ENCODE data around the gene HRCT1. TPM values are rescaled to one million over a fixed set of nuclear protein-coding genes. Genes with fewer than 3 reads are reported as not detected.

The HRCT1 gene
- total and polyA plus RNA-seq, 2 experiments from 2014 or later: not detected

GRCh38 chr9:35942286-35942685 is 36.3 kb downstream of the HRCT1 start:
- H3K27me3 ChIP-seq: peaks cover 49% of the 10 kb centered on the region
- H3K27ac ChIP-seq: no peak overlapping the region
- H3K36me3 ChIP-seq: no peaks in the 10 kb centered on the region
- no peak overlapping the region for H3K4me3 ChIP-seq
- H3K9me3 ChIP-seq (ENCODE audit: low read depth): no peaks in the 10 kb centered on the region
- no peak for TF ChIP-seq CTCF (IDR thresholded peaks at IDR 0.05; ENCODE audit: low read depth, low read length)
- H3K4me1 ChIP-seq (ENCODE audit: low read depth): no peaks in the 10 kb centered on the region
- no peak for DNase-seq (ENCODE audit: low read depth in 1 of 2, low spot score in 1 of 2)

- Histone ChIP-seq H3K4me1 (ENCODE audit: low read depth) (no peaks in the 10 kb centered on the region), H3K27me3 (peaks cover 49% of the 10 kb centered on the region), H3K9me3 (ENCODE audit: low read depth) (no peaks in the 10 kb centered on the region), H3K27ac (no peak overlapping the region), H3K36me3 (no peaks in the 10 kb centered on the region), H3K4me3 (no peak overlapping the region)
- TF ChIP-seq CTCF (IDR thresholded peaks at IDR 0.05; ENCODE audit: low read depth, low read length): no peak
- DNase-seq (ENCODE audit: low read depth in 1 of 2, low spot score in 1 of 2): no peak
Observed at GRCh38 chr9:35944173-35944572, 38.2 kb downstream of the HRCT1 start.

- H3K4me1 ChIP-seq (ENCODE audit: low read depth): no peaks in the 10 kb centered on the region
- H3K4me3 ChIP-seq: no peak overlapping the region
- DNase-seq (ENCODE audit: low read depth in 1 of 2, low spot score in 1 of 2): no peak
- no peak for TF ChIP-seq CTCF (IDR thresholded peaks at IDR 0.05; ENCODE audit: low read depth, low read length)
- H3K27me3 ChIP-seq: peaks cover 48% of the 10 kb centered on the region
- H3K36me3 ChIP-seq: no peaks in the 10 kb centered on the region
- H3K27ac ChIP-seq: no peak overlapping the region
- no peaks in the 10 kb centered on the region for H3K9me3 ChIP-seq (ENCODE audit: low read depth)
Observed at GRCh38 chr9:35944841-35945240, 38.8 kb downstream of the HRCT1 start.

GRCh38 chr9:35945341-35946018 is 39.5 kb downstream of the HRCT1 start:
- Histone ChIP-seq H3K4me1 (ENCODE audit: low read depth) (no peaks in the 10 kb centered on the region), H3K4me3 (peak overlapping the region; percentile 11), H3K36me3 (no peaks in the 10 kb centered on the region), H3K27me3 (peaks cover 41% of the 10 kb centered on the region), H3K9me3 (ENCODE audit: low read depth) (no peaks in the 10 kb centered on the region), H3K27ac (no peak overlapping the region)
- TF ChIP-seq CTCF (IDR thresholded peaks at IDR 0.05; ENCODE audit: low read depth, low read length): peak; percentile 95
- peak; percentile 86 to 93 for DNase-seq (ENCODE audit: low read depth in 1 of 2, low spot score in 1 of 2)

- DNase-seq (ENCODE audit: low read depth in 1 of 2, low spot score in 1 of 2): peak in 1 of 2 donors; percentile 53
- Histone ChIP-seq H3K4me1 (ENCODE audit: low read depth) (no peaks in the 10 kb centered on the region), H3K27me3 (peaks cover 31% of the 10 kb centered on the region), H3K9me3 (ENCODE audit: low read depth) (no peaks in the 10 kb centered on the region), H3K36me3 (no peaks in the 10 kb centered on the region), H3K4me3 (no peak overlapping the region), H3K27ac (no peak overlapping the region)
- TF ChIP-seq CTCF (IDR thresholded peaks at IDR 0.05; ENCODE audit: low read depth, low read length): no peak
Observed at GRCh38 chr9:35948451-35948850, 42.4 kb downstream of the HRCT1 start.

All from cardiac muscle cell (in vitro differentiated cells and primary cell).